Superior temporal gyrus (tissue), 1 donor: ENCODE data around the gene TGM6.
A peak's percentile ranks its signal among the peaks of the same experiment; 100 is the strongest.

Source experiments
- DNase-seq: peaks from one replicate; pipeline ENCODE4 v3.0.0-alpha.2; 2016; ENCODE audit errors: extremely low spot score

TGM6 gene

DNA sequence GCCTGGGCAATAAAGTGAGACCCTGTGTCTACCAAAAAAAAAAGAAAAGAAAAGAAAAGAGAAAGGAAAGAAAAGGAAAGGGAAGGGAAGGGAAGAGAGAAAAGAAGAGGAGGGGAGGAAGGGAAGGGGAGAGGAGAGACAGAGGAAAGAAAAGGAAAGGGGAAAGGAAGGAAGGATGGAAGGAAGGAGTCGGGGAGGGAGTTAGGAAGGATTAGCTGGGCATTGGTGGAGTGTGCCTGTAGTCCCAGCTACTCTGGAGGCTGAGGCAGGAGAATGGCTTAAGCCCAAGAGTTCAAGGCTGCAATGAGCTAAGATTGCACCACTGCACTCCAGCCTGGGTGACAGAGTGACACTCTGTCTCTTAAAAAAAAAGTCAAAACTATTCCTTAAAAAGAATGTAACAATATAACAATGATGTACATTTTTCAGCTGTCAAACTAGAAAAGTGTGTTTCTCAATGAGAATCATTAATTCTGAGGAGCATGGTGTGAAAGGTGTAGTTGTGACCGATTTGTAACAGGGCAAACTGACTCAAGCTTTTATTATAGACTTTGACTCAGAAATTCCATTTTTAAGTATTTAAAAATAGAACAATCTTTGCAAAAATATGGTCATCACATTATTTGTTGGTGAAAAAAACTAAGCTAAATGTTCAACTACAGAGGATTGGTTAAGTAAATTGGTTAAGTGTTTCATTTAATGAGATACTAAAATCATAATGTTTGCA is 75.2 kb downstream of the TGM6 start:
- DNase-seq, result no peak

DNA sequence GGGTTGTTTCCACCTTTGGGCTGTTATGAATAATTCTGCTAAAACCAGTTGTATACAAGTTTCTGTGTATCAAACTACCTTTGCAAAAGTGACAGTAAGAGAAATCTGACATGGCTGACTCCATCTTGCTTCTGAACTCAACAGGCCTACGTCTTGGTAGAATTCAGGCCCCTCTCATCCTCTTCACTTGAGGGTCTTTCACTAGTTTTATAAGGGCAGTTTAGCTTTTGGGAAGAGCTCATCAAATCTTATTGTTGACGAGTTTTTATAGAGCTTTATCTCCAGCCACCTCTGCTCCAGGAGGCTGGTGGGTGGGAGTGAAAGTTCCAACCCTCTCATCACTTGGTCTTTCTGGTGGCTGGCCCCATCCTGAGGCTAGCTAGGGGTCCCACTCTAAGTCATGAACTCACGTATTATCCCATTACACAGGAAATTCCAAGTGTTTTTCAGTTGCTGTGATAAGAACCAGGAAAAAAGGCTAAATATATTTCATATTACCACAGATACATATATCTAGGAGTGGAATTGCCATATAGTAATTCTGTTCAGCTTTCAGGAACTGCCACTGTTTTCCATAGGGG is 78.3 kb downstream of the TGM6 start:
- no peak for DNase-seq

DNA sequence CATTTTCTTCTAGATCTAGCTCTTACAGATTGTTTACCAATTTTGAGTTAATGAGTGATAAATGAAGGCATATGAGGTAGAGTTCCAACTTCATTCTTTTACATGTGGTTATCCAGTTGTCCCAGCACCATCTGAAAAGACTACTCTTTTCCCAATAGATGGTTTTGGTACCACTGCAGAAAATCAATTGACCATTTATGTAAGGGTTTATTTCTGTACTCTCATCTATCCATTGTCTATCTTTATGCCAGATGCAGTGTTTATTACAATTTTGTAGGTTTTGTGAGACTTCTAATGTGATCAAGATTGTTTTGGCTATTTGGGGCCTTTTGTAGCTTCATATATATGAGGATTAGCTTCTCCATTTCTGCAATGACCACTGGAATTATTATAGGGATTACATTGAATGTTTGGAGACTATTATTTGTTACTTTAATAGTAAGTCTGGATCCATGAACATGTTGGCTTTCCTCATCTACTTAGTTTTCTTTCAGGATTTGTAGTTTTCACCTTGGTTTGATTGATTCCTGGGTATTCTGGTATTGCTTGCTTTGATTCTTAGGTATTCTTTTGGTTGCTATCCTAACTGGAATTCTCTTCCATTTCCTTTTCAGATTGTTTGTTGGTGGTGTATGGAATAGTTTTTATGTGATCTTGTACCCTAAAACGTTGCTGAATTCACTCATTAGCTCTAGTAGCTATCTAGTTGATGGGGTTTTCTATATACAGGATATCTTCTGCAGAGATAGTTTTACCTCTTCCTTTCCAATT is 79.5 kb downstream of the TGM6 start:
- no peak for DNase-seq

DNA sequence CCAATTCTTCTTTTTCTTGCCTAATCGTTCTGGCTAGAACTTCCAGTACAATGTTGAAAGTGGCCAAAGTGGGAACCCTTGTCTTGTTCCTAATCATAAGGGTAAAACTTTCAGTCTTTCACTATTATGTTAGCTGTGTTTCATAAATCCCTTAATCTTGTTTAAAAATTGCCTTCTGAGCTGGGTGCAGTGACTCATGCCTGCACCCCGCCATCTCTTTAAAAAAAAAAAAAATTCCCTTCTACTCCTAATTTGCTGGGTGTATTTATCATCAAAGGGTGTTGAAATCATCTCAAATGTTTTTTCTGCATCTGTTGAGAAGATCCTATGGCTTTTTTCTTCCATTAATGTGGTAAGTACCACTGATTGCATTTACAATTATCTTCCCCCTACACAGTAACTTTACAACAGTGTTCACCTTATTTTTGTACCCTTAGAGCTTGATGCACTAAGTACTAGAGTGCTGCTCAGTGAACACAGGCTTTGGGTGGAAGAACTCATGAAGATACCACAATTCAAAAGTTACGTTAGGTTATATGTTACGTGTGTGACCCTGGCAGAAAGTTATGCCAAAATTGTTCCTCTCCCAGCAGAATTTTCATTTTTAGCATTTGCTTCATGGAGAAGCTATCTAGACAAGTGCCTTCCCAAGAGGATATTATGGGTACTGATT is 80.2 kb downstream of the TGM6 start:
- DNase-seq, result no peak

DNA sequence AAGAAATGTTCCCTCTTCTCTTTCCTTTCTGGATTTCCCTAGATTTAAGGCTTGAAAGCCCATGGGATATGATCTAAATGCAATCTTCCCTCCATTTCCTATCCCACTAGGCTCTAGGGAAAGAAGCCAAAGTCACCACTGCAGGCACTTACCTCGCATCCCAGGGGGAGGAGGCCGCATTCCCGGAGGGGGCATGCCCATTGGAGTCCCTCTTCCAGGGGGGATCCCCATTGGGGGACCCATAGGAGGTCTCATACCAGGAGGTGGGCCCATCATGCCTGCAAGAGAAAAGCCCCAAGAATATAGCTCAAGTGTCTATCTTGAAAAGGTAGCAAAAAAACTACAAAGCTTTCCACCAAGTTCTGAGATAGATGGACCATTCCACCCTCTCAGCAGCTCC is 81.8 kb downstream of the TGM6 start:
- DNase-seq, result no peak

DNA sequence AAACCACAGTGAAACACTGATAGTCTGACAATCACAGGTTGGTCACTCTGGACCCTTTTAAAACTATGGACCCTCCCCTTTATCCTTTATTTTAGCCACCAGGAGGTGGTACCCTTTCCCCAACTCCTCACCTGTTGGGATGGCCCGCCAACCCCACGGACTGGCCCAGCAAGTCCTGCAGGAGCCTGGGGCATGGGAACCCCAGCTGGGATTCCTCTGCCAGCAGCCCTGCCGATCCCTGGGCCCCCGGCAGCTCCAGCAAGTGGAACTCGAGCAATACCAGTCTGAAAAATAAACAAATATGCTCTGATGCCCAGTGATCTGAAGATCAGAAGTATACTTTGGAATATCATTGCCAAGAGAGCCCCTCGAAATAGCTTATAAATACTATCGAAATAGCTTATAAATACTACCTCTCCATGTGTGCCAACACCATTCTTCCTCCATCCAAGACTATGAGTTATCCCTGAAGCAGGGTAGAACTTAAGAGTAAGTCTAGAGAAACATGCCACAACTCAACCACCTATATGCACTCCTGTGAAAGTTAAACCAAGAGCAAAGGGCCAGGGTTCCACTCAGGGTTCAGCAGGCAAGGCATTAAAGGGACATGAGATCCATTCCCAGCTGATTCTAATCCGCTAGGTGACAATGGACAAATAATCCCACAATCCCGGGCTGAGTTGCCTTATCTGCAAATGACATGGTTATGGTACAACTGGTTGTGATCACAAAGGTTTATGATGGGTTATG is 83.1 kb downstream of the TGM6 start:
- no peak for DNase-seq

DNA sequence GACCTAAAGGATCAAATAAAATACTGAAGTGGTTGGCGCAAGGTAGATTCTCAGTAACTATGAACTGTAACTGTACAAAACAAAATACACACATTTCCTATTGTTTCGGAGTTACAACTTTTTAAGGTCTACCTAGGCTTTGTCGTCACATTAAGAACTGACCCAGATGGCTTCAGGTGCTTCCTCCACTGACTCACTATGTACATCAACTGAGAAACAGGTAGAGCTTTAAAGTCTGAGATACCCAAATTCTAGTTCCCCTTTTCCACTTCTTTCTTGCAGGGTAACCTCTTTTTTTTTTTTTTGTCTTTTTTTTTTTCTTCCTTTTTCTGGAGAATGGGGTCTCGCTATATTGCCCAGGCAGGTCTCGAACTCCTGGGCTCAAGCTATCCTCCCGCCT is 84.4 kb downstream of the TGM6 start:
- DNase-seq, result no peak

DNA sequence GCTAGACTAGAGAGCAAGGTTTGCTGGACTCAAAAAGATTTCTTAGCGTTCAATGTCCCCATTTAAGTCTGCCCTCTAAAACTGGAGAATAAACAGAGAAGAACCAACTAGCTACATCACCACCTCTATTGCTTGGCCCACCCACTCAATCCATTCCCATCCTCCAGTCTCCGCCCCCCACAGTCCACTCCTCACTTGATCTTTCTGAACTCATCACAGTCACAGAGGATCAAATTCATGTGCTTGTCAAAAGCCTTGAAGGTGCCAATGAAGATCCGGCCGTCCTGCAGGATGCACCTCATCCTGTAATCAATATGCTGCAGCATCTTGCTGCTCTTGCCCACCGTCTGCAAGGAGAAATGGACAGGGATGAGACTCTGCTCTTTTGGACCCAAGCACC is 86.7 kb downstream of the TGM6 start:
- DNase-seq, result no peak

DNA sequence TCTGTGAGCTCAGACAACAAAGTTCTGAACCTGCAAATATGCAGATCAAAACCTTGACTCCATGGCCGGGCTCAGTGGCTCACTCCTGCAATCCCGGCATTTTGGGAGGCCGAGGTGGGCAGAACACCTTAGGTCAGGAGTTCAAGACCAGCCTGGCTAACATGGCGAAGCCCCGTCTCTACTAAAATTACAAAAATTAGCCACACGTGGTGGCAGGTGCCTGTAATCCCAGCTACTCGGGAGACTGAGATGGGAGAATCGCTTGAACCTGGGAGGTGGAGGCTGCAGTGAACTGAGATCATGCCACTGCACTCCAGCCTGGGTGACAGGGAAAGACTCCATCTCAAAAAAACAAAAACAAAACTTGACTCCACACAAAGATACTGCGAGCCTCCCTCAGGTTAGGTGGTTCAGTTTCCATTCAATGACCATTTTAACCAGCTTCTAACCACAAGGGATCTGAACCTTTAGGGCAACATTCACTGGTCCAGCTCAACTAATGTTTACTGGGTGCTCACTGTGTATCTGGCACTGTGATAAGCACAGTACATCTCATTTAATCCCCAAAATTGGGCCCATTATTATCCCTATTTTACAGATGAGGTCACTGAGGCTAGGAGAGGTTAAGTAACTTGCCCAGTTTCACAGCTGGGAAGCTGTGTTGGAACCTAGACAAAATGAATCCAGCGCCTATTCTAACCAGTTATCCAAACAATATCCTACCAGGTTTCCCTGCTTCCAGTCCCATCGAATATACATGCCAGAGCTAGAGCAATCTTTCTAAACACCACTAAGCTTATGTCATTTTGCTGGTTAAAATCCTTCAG is 88.1 kb downstream of the TGM6 start:
- no peak for DNase-seq

DNA sequence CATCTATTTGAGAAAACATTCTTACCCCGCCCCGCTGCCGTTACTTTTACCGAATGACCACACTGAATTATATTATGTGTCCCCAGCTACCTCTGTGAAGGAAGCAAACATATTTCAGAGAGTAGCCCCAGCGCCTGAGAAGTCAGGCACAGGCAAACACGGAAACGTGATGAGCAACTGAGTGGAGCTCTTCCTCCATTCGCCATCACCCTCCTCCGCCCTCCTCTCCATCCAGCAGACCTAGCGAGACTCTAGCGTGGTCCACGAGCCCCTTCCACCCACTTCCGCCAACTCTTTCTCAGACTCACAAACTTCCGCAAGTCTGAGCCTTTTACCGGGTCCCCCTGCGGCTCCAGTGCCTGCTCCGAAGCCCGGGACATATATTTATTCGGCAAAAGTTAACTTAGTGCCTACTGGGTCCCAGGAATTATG is 89.3 kb downstream of the TGM6 start:
- no peak for DNase-seq

DNA sequence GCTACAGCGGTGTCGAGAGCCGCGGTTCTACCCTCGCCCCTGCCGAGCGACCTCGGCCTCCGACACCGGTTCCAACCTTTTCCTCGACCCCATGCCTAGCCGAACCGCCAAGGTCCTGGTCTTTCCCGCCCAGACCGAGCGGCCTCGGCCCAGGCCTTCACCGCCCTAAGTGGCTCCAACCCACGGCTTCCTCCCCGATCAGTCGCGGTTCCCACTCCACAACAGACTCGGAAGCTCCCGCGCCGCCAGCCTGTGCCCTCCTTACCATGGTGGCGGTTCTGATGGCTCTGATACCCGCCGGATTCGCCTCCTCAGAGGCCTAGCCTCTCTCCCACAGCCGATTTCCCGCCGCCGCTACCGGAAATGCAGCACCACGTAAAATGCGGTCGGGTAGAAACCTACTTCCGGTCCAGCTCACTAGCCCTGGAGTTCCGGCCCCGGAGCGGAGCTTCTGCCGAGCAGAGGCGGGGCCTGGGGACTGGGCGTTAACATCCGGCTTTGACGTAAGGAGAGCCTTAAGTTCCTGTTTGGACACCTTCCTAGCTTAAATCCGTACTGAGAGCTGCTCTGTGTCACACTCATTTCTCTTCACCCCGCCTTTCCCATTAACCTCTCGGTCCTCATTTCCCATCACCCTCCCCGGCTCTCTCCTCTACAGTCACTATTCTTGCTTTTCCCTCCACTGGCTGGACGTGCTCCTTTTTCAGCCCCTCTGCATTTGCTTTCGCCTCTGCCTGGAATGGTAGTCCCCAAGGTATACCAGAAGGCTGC is 89.9 kb downstream of the TGM6 start, which contains the start of gene SNRPB:
Gene SNRPB (minus strand): TSS at position 367 of the 771 bp plus-strand sequence. CDS start 99 bp downstream, at position 268.
- peak; percentile 99 for DNase-seq

DNA sequence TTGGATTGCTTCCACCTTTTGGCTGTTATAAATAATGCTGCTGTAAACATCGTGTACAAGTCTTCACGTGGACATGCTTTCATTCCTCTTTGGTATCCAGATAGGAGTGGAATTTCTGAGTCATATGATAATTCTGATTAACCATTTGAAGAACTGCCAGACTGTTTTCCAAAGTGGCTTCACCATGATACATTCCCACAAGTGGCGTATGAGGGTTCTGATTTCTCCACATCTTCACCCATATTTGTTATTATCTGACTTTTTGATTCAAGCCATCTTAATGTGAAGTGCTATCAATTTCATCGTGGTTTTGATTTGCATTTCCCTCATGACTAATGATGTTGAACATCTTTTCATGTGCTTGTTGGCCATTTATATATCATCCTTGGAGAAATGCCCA is 92.8 kb downstream of the TGM6 start:
- DNase-seq, result no peak

DNA sequence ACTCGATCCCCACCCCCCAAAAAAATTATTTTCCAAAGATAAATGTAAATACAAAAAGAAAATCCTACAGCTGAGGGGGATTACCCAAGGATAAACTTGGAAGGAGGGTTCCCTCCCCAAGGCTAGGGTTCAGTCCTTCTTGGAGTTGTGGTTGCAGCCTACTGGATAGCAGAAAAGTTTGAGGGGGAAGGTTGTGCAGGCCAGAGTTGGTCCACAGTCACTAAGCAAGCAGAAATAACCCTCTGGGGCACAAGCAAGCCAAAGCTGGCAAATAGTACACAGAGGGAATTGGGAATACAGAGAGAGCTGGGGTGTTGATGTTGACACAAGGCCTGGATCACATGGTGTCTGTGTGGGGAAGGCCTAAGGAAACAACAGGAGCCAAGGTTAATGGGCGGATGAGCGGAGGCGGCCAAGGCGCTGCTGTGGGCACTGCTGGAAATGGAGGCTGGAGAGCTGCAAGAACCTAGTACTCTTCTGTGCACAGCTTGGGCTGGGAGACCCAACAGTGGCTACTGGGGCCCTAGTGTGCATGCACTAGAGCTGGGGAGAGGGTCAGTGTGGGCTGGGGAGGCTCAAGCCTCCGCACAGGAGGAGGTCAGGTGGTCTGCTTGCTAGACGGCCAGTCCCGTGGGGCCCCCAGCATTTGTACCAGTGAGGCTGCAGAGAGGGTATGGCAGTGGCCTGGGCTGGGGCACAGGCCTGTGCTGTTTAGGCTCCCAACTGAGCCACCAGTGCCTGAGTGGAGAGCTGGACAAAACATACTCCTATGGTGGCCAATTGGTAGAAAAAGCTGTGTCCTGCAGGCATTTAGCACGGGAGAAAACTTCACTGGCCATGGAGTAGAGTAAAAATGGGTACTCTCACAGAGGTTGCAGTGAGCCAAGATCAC is 95.4 kb downstream of the TGM6 start:
- no peak for DNase-seq

DNA sequence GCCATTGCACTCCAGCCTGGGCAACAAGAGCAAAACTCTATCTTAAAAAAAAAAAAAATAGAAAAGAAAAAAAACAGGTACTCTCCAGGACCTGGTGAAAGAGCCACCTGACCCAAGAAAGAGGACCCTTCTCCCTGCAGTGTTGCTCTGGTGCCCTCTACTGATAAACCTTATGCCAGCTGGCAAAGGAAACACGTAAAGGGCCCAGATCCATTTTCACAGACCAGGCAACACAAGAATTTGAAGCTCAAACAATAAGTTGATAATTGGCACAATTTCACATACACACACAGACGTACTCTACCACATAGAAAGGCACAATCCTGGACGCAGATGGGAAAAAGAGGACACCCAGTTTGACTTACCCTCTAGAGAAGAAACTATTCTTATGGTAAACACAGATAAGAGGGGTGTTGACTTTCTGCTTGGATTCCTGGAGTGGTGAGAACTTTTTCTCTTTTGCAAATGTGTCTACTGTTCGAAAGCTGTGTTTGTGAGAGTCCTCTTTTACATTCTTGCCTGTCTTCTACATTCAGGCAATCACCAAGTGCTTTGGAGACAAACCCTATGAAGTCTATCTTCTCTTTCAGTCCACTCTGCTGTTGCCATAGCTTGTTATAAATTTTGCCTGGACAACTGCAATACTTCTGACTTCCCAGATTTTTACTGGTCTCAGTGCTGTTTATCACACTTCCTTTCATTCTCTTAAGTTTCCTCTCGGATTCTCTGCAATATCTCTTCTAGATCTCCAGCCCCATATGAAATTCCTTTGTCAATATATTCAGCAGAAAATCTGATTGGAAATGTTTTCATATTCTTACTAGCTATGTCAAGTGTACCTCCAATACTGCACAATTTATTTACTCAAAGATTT is 96.3 kb downstream of the TGM6 start:
- no peak for DNase-seq

DNA sequence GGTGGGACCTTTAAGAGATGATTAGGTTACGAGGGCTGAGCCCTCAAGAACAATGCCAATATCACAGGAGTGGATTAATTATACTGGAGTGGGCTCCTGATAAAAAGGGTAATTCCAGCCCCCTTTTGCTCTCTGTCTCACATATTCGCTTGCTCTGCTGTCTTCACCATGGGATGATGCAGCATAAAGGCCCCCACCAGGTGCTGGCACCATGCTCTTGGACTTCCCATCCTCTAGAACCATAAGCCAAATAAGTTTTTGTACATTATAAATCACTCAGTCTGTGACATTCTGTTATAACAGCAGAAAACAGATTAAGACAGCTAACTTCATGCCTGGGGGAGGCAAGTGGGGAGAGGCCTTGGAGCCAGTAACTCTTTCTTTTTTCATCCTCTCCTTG is 99.7 kb downstream of the TGM6 start:
- DNase-seq, result no peak
